GM12801 (cell line): Measurements from ENCODE around the gene SEMA3C.

Experiments
- CTCF ChIP-seq: IDR thresholded peaks from one replicate; pipeline ENCODE4 v1.5.1; 2011; ENCODE audit warnings: control low read depth; ENCODE audit not compliant: insufficient read length; ENCODE audit errors: extremely low read depth

The SEMA3C gene

GRCh38 chr7:80781561-80781979 lies 137.3 kb downstream of the SEMA3C start:
- TF ChIP-seq CTCF, result no peak

DNA sequence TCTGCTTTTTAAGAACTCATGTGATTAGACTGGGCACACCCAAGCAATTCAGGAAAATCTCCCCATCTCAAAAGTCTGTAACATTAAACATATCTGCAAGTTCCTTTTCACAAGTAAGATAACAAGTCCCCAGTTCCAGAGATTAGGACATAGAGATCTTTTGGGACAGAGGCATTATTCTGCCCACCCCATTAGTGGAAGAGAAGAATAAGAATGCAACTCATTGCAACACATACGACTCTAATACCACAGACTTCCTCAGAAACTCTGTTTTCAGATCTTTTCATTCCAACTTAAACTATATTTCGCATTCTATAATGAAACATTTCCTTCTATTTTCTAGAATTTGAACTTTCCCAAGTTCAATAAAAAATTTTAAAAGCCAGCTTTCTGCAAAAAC lies 137.7 kb downstream of the SEMA3C start:
- no peak for TF ChIP-seq CTCF

DNA sequence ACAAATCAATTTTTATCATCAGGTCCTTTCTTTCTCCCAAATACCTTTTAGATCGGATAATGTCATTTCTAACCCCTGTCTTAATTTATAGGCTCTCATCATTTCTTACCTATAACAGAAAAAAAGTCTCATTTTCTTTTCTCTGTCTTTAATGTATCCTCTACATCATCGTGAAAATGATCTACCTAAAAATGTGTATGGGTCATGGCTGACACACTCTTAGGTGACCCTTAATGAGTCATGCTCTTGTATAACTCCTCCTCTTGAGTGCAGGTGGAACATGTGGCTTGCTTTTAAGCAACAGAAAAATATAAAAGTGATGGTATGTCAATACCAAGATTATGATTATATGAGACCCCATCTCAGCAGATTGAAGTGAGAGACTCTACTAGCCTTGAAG lies 139.4 kb downstream of the SEMA3C start:
- TF ChIP-seq CTCF, result no peak

DNA sequence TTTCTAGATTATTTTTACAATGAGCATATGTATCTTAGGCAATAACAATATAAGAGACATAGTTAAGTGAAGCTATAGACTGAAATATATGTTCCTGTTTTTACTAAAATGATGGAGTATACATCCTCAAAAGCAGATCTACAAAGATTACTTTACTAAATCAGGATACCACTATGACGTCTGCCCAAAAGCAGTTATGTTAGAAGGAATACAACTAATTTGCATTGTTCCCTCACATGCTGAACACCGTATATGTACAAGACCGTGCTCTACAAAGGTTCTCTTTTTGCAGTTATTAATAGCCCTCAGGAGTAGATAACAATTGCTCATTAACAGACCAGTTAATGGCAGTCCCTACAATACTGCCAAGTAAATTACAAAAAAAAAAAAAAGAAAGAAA lies 143.0 kb downstream of the SEMA3C start:
- TF ChIP-seq CTCF, result no peak

DNA sequence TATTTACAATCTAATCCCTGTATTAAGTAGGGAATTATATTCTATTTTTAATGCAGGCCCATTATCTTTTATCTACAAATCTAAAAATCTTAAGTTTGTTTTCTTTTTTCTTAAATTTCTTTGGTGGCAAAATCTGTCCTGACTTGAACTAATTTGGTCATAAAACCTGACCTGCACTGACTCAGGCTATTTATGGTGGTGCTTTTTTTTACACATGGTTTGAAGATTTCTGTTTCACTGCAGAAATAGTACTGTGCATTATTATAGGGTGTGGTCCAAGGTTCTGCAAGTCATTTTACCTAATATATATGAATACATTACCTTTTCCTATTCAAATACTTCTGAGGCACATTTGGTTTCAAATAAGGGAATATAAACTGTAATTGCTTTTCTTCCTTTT lies 143.4 kb downstream of the SEMA3C start:
- TF ChIP-seq CTCF, result no peak

- TF ChIP-seq CTCF, result no peak
Measured at GRCh38 chr7:80774843-80775242, 144.0 kb downstream of the SEMA3C start.

DNA sequence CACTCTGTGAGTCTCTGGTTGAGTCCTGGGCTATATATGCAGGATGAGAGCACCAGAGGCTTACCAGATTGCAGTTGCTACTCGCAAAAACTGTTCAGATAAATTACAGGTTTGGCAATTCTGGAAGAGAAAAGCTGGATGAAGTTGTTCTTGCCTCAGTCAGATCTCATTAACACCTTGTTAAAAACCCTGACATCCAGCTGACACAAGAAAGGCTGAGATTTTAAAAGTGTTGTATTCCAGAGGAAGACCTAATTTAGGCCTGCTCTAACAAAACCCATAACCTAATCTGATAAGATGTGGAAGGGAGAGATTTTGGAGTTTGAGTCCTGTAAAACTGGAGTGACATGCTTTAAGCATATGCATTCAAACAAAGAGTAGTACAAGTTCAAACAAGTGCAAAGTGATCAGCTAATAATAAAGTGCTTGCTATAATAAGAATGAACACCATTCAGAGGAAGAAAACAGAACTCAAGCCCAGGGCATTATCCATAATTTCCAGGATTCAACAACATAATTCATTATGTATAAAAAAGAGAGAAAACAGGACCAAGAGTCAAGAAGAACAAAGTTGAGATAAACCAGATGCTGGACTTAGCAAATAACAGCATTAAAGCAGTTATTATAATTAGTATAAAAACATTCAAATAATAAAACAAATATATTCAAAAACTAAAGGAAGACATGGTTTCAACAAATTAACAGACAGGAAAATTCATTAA lies 144.9 kb downstream of the SEMA3C start:
- TF ChIP-seq CTCF, result no peak
